CD4-positive, alpha-beta T cell treated with Interleukin-17A for 4 hours (primary cell): ENCODE data around the gene DOCK2.
"Not testable (repeated sequence)": the region's sequence is repeated elsewhere in the genome, so short reads cannot be mapped to it uniquely, and the experiment has no call there.

Experiments
- DNase-seq: peaks from one replicate; pipeline ENCODE4 v3.0.0-alpha.2; 2020; ENCODE audit warnings: mixed read lengths

The DOCK2 gene

DNA sequence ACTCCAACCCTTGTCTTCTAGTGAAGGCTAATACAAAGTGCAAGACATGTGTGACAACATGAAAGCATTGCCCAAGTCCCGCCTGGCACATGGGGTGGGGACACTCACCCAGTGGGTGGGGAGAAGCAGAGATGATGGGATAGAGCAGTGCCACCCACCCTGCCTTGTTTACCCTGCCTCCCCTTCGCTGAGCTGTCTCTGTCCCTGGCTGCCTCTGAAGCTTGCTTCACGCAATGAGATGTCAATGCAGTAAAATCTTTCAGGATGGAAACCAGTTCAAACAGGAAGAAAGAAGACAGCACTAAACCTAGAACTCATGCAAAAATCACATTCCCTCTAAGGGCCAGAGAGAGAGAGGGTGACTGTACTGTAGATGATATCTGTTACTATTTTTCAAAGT, 195.2 kb downstream of the DOCK2 start:
- no peak for DNase-seq

GRCh38 chr5:169832845-169833244, 195.8 kb downstream of the DOCK2 start:
- no peak for DNase-seq

DNA sequence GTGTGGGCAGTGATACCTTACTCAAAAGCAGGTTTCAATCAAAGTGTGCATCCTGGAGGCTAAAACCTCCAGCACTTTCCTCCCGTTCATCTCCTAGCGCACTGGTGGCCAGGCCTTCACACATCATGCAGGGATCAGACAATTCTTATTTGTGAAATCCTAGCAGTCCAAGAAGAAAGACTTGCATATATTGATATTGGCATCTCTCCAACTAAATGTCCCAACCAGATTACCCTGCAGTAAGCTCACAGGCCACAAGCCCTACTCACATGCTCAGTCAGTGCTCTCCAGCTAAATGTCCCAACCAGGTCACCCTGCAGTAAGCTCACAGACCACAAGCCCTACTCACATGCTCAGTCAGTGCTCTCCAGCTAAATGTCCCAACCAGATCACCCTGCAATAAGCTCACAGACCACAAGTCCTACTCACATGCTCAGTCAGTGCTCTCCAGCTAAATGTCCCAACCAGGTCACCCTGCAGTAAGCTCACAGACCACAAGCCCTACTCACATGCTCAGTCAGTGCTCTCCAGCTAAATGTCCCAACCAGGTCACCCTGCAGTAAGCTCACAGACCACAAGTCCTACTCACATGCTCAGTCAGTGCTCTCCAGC, 196.7 kb downstream of the DOCK2 start:
- DNase-seq = not testable (repeated sequence)

DNA sequence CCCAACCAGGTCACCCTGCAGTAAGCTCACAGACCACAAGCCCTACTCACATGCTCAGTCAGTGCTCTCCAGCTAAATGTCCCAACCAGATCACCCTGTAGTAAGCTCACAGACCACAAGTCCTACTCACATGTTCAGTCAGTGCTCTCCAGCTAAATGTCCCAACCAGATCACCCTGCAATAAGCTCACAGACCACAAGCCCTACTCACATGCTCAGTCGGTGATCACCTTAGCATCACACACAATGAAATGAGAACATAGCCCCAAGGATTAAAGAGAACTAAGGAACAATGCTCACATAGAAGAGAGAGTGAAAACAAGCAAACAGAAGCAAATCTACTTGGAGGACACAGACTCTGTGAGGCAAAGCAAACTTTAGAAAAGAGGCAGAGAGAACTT, 197.5 kb downstream of the DOCK2 start:
- not testable (repeated sequence) for DNase-seq

- no peak for DNase-seq
Observed at GRCh38 chr5:169836835-169837536, 199.9 kb downstream of the DOCK2 start.

DNA sequence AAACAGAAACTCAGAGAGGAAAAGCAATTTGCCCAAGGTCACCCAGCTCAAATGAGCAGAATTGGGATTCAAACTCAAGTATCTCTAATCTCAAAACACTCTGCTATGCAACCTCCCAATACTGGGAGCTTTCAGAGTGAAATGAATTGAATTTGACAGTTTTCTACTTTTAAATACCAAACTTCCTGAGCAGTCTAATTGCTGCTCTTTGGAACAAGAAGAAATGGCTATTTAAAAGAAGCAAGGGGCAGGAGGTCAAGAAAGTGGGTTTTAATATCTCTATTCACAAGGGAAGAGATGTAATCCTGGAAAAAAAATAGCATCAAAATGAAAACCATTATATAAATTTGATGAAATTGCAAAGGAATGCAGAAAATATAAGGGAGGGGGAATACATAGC, 200.6 kb downstream of the DOCK2 start:
- no peak for DNase-seq

- no peak for DNase-seq
Observed at GRCh38 chr5:169838688-169839087, 201.6 kb downstream of the DOCK2 start.

- DNase-seq = no peak
Observed at GRCh38 chr5:169840405-169840804, 203.3 kb downstream of the DOCK2 start.

- DNase-seq = no peak
Observed at GRCh38 chr5:169842699-169843098, 205.6 kb downstream of the DOCK2 start.

- DNase-seq = no peak
Observed at GRCh38 chr5:169847519-169847918, 210.4 kb downstream of the DOCK2 start.

GRCh38 chr5:169848271-169848670, 211.2 kb downstream of the DOCK2 start:
- no peak for DNase-seq

DNA sequence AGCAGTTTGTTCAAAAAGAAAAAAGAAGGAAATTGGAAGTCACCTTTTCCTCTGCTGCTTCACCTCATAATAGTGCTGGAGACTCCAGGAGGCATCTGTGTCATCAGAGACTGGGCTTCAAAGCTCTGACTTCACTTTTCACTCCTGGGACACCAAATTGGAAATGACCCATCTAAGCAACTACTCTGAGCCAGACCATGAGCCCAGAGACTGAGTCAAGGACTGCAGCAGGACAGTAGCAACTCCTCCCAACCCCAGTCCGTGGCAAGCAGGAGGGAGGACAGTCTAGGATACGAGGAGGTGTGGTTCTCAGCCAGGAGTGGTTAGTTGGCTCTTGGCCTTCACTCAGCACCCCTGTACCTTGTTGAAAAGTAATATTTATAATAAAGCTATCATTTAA, 211.7 kb downstream of the DOCK2 start:
- DNase-seq = no peak

DNA sequence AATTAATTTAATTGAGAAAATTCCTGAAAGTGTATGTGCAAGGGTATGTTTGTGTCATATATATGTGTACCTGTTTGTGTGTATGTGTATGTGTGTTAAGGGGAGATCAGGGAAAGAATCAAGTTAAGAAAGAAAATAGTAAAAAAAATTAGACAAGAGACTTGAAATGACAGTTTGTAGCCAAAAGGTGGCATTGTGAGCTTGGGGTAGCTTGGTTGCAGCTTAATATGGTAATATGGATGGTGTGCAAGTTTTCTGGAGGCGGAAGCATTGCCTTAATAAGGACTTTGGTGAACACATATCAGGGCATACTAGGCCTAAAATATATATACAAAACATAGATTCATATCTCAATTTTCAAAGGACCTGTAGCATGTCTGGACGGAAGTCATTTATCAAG, 213.3 kb downstream of the DOCK2 start:
- no peak for DNase-seq

DNA sequence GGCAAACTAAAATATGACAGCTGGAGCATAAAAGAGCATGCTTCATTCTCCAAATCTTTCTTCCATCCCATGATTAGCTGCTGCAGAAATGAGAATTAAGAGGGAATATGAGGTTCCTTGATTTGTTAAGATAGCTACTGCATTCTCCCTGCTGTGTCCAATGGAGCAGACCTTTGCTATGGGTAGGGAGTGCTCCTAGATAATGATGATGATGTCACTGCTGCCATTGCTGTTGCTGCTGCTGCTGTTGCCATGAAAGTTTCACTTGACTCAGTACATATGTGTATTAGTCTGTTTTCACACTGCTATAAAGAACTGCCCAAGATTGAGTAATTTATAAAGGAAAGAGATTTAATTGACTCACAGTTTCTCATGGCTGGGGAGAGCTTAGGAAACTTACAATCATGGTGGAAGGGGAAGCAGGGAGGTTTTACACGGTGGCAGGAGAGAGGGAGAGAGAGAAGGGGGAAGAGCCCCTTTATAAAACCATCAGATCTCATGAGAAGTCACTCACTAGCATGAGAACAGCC, 214.3 kb downstream of the DOCK2 start:
- no peak for DNase-seq

- no peak for DNase-seq
Observed at GRCh38 chr5:169856571-169856970, 219.5 kb downstream of the DOCK2 start.

GRCh38 chr5:169860585-169860984, 223.5 kb downstream of the DOCK2 start:
- no peak for DNase-seq

- DNase-seq = no peak
Observed at GRCh38 chr5:169861433-169861832, 224.4 kb downstream of the DOCK2 start.

DNA sequence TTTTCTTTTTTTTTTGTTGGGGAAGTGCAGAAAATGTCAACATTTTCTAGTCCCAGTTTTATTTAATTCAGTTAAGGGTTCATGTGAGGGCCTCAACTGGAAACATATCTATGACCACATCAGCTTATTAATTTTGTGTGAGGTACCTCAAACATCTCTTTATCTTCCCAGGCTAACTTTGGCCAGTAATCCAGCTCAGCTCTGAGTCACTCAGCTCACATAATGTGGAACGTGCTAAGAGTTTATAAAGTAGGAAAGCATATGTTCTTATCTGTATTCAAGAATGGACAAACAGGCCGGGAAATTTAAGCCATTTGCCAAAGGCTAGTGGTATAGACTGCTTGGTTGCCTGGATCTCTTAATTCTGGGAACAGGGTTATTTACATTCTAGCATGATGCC, 224.9 kb downstream of the DOCK2 start:
- no peak for DNase-seq

GRCh38 chr5:169862391-169862811, 225.3 kb downstream of the DOCK2 start:
- DNase-seq = no peak

DNA sequence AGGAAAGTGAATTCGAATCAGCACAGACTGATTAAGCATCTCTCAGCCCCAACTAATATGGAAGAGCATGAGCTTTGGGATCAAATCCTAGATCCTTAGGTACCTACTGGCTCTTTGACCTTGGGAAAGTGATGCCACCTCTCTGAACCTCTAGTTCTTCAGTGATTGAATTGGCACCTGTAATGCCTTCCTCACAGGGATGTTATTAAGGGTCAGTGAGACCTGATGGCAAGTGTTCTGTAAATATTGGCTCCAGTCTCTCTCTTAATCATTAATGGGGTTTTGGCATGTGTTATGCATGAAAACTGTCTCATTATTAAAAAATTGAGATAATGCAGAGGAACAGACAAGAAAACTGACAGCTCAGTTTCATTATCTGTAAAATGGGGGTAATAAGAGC, 227.4 kb downstream of the DOCK2 start:
- no peak for DNase-seq

- no peak for DNase-seq
Observed at GRCh38 chr5:169867347-169867746, 230.3 kb downstream of the DOCK2 start.

- DNase-seq = no peak
Observed at GRCh38 chr5:169869066-169869465, 232.0 kb downstream of the DOCK2 start.

- no peak for DNase-seq
Observed at GRCh38 chr5:169870211-169870610, 233.1 kb downstream of the DOCK2 start.

DNA sequence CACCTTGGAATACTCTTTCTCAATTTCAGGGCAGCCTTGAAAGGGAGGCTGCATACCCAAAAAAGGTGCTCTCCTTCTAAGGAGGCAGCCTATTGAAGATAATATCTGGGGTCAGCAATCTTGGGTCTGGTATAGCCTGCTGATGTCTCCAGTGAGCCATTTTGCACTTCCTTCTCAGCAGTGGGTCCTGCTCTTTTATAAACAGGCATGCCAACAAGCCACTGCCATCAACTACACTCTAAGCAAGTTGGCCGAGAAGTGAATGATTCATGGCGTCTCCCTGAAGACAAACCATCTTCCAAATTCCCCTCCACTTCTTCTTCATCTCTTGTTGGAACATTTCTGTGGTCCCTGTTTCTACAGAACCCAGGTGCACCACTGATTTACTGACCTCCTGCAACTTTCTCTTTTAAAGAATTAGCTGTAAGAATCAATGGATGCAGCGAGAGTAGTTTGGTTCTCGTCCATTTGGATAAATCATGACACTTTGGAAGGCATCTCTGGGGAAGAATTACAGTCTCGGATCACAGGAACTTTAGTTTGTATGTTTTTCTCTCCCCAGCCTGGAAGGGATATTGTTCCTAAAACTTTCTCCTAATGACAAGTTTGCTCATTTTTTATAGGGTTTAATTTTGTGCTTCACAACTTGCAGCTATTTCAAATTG, 234.9 kb downstream of the DOCK2 start:
- DNase-seq = no peak
